Medulla oblongata (tissue), 1 donor: ENCODE data around the gene PABPN1.
"Not testable (repeated sequence)": the region's sequence is repeated elsewhere in the genome, so short reads cannot be mapped to it uniquely, and the experiment has no call there.

Experiments used
- DNase-seq: peaks from one replicate; pipeline ENCODE4 v3.0.0-alpha.2; 2015; ENCODE audit errors: extremely low spot score

PABPN1 gene

GRCh38 chr14:23301288-23301968, 19.8 kb upstream of the PABPN1 start:
- DNase-seq: peak; percentile 99

DNA sequence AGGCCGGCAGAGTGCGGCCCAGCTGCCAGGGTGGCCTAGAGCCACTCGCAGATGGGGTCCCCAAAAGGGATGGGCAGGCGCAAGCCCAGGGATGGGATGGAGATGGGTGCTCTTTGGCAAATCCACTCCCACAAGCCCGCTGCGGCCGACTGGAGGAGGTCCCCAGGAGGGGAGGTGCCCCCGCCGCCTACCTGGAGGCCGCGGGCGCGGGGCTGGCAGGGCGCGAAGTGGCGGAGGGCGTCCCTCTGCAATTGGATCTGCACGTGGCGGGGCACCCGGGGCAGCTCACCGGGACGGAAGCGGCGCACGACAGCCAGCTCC, 19.3 kb upstream of the PABPN1 start:
- no peak for DNase-seq

DNA sequence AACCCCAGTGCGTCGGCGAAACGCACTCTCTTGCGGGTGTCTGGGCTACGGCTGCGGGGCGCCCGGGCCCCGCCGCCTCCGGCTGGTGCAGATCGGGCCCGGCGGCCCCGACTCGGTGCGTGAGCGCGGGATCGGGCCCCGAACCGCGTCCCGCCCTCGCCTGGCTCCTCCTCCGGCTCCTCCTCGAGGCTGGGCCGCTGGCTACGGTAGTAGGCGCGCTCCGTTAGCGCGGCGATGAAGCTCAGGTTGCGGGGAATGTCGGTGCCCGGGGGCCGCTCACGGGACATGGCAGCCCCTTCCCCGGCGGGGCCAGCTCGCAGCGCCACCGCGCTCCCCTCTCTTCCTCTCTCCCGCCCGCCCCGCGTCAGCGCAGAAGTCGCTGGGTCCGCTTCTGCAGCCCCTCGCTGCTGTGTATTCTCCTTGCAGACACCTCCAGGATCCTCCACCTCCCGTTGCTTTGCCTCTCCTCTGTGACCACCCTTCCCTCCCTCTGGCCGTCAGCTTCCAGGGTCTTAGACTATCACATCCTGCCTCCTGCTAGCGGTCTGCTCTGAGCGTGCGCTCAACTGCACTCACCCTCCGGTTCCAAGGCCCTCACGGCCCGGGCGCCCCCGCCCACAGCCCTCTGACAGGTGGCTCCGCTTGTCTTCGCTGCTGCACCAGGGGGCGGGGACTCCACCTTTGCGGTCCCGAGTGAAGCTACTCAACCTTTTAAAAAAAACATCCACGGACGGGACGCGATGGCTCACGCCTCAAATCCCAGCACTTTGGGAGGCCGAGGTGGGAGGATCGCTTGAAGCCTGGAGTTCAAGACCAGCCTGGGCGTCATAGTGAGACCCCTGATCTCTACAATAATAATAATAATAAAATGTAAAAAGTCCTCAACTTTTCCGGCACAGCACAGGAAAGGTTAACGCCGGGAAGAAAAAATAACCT, 18.7 kb upstream of the PABPN1 start, which contains the start of gene PPP1R3E:
Gene PPP1R3E, minus strand, starts transcription at position 570 of the 936 bp plus-strand sequence. Its CDS starts 283 bp downstream, at position 287.
- peak; percentile 58 for DNase-seq

GRCh38 chr14:23306412-23307145, 14.7 kb upstream of the PABPN1 start, which contains the start of gene BCL2L2:
BCL2L2 (plus strand) TSS chr14:23306833; CDS start chr14:23307768, 935 bp downstream.
- DNase-seq: peak; percentile 93

DNA sequence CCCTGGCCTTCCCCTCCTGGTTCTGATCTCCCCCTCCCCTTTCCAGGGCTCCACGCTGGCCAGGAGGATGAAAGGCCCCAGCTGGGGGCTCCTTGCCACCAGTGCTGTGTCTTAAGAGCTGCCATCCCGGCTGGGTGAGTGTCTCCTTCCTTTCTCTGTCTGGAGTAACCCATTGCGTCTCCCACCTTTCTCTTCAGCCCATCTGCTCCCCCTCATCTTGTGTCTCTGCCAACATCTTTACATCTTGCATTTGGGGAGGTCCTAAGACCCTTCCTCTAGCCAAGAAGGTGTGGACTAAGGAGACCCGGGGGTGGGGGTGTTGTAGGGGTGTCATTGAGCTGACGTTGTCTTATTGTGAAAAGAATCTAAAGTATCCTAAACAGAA, 14.1 kb upstream of the PABPN1 start:
- DNase-seq: peak; percentile 23

- no peak for DNase-seq
Observed at GRCh38 chr14:23307687-23308644, 13.3 kb upstream of the PABPN1 start.

DNA sequence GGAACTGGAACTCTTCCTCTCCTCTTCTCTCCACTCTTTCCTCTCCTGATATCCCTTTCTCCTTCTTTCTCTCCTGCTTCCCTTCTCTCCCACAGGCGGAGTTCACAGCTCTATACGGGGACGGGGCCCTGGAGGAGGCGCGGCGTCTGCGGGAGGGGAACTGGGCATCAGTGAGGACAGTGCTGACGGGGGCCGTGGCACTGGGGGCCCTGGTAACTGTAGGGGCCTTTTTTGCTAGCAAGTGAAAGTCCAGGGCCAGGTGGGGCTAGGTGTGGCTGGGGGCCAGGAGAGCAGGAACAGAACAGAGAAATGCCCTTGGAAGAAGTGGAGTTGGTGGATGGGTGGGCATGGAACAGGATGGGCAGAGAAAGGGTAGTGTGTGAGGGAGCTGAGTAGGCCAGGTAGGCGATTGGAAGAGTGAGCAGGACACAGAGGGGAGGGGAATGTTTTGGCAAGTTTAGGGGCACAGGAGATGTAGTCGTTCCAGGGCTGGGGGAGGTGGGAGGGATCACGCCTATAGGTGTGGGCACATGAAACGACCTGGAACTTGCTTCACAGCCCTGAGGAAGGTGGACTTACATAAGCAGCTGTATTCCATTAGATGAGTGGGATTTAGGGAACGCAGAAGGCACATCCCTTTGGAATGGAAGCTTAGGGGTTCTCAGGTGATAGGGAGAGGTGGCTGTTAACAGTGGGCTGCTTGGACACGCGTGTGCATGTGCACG, 12.4 kb upstream of the PABPN1 start:
- DNase-seq: no peak

DNA sequence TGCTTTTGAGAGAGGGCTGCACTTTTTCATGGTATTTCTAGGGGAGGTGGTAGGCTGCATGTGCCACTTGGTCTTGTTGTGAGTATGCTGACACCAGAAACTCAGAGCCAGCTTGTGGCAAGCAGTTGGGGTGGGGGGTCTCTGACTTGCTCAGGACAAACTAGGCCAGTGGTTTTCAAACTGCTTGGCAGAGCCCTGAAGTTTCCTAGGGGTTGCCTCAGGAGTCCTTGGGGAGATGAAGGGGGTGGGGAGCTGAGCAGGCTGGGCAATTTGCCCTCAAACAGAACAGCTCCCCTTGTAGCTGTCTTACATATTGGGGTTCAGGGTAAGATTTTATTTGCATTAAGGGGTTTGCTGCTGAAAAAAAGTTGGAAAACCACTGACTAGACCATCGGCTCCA, 10.7 kb upstream of the PABPN1 start:
- no peak for DNase-seq

GRCh38 chr14:23316300-23316699, 5.0 kb upstream of the PABPN1 start:
- DNase-seq: no peak

DNA sequence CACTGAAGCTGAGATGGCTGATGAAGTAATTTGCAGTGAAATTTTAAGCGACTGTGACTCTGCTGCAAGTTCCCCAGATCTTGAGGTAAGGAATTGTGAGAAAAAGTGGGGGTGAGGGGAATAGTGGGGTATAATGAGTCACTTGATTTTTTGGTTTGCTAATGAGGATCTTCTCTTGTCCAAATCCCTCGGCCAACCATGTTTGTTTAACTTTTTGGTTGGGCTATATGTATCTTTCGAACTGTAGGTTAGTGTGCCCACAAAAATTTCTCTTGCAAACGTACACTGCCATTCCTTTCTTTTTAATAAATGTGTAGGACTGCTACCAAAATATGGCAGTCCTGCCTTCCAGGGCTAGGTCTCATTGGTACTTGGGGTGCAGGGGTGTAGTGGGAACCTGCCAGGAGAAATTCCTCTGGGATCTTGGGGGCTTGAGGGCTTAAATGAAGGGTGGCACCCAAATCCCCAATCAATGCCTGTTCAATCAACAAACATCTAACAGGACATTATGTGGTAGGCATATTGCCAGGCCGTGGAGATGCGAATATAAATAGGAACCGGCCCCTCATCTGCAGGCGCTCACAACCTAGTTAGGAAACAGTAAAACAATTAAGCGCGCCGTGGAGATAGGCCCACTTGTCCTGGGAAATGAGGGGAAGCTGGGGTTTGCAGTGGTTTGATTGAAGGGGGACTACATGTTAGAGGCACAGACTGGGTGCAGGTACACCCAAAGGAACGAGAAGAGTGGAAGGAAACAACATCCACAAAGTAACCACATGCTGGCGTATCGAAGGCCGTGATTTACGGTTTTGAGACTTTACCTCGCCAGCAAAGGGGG, 1.3 kb upstream of the PABPN1 start:
- DNase-seq: no peak

- peak; percentile 39 for DNase-seq
Observed at GRCh38 chr14:23321572-23322547, 603 bp downstream of the PABPN1 start.

DNA sequence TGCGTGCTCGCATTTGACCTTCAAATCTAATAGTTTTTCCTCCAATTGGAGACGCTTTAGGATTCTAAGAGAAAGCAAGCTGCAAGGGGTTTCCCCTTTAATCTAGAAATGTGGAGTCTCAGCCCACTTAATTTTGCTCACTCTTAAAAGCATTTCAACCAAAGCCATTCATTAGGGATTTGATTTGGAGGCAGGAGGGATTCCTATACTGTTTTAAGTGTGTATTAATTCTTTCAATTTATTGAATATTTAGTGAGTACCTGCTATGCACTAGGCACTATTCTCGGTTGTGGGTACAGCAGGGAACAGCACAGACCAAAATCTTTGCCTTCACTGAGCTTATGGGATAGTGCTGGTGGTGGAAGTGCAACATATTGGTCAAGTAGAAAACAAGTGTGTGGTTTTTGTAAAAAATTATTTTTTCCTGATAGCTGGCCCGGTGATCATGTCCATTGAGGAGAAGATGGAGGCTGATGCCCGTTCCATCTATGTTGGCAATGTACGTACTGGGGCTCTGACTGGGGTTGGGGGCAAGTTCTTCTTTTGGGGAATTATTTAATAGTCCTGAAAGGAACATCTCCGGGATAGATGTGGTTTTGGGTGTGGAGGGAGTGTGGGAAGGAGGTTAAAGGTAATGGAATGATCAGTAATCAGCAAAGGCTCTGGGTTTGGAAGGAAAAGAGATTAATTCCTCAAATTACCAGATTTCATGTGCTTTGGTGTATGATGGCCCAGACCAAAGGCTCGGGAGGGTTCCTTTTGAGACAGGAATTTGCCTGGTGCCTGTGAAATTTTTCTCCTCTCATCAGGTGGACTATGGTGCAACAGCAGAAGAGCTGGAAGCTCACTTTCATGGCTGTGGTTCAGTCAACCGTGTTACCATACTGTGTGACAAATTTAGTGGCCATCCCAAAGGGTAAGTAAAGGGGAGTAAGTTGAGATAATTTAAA, 1.6 kb downstream of the PABPN1 start:
- no peak for DNase-seq

- no peak for DNase-seq
Observed at GRCh38 chr14:23323838-23324454, 2.7 kb downstream of the PABPN1 start.

- no peak for DNase-seq
Observed at GRCh38 chr14:23324455-23324846, 3.2 kb downstream of the PABPN1 start.

GRCh38 chr14:23324993-23325392, 3.7 kb downstream of the PABPN1 start:
- DNase-seq: no peak

DNA sequence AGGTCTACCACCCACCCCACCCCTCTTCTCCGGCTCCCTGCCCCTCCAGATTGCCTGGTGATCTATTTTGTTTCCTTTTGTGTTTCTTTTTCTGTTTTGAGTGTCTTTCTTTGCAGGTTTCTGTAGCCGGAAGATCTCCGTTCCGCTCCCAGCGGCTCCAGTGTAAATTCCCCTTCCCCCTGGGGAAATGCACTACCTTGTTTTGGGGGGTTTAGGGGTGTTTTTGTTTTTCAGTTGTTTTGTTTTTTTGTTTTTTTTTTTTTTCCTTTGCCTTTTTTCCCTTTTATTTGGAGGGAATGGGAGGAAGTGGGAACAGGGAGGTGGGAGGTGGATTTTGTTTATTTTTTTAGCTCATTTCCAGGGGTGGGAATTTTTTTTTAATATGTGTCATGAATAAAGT, 4.5 kb downstream of the PABPN1 start:
- not testable (repeated sequence) for DNase-seq
